GM18519 (cell line): ENCODE results near the gene EPYC.
A peak's percentile ranks its signal among the peaks of the same experiment; 100 is the strongest.

Experiments
- ATAC-seq: cut with Tn5 transposase; IDR thresholded peaks from one replicate; pipeline ENCODE4 v1.9.1; 2021; ENCODE audit warnings: mild to moderate bottlenecking, moderate library complexity; ENCODE audit not compliant: unreplicated experiment, low FRiP score

The EPYC gene, protein sequence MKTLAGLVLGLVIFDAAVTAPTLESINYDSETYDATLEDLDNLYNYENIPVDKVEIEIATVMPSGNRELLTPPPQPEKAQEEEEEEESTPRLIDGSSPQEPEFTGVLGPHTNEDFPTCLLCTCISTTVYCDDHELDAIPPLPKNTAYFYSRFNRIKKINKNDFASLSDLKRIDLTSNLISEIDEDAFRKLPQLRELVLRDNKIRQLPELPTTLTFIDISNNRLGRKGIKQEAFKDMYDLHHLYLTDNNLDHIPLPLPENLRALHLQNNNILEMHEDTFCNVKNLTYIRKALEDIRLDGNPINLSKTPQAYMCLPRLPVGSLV

DNA sequence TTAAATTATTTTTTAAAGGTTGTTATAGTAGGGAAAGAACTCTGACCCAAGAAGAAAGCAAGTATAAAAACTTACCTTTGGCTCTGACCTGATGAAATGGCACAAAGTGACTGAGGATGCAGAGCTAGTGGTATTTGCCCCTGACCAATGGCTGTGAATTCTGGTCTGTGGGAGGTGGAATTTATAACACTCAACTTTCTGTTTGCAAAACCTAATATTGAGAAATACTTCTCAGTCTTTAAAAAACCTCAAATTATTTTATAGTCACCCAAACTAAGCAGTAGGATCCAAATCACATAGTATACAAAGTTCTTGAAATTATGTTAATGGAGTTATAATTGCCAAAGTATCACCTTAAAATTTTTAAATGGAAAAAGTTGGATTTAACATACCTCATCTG is at the start of gene EPYC:
EPYC (minus strand) TSS at position 101 of the 400 bp plus-strand sequence. CDS start 2,407 bp downstream, outside the sequence.
- ATAC-seq: no peak

DNA sequence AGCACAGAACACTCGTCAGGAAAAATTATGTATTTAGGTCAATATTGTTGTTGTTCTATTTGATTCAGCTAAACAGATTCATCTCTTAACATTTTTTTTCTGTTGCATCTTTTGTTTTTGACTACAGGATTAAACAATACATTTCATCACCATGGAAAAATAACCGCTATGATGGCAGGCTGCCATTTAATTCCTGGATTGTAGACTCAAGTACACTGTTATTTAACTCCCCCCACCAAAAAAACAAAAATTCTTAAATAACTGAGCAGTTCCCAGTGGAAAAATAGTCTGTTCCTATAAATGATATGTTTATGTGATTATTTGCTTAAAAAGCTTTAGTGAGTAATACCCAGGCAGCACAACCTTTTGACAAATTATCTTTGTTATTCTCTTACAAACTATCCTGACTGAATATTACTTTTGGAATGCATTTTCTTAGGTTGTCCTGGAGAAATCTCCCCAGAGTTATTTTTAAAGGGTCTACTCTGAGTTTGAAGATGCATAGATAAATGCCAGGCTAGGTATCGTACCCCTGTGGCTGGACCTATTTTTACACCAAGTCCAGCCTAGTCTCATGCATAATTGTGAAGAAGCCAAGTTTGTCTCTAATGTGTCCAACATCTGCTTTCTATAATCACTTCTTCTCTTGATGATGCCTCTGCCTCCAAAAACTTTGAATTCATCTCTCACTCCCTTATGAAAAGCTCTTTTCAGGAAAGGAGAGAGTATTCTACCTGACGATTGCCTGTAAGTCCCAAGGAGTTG is 49.4 kb upstream of the EPYC start:
- ATAC-seq: no peak

DNA sequence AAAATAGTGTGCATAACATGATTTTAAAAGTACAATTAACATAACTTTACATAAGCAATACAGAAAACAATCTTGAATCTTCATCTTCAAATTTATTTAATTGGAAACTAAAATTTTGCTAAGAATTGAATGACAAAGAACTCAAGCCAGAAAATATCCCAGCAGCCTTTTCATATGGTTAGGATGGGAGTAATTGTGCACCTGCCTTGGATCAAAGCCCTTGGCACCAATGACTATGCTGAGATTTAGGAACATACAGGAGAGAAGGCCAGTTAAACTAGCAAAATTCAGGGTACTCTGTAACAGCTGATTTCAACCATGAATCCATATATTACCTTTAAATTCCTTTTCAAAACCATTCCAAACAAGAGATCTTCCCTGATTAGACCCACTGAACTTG is 47.3 kb upstream of the EPYC start:
- ATAC-seq: no peak

DNA sequence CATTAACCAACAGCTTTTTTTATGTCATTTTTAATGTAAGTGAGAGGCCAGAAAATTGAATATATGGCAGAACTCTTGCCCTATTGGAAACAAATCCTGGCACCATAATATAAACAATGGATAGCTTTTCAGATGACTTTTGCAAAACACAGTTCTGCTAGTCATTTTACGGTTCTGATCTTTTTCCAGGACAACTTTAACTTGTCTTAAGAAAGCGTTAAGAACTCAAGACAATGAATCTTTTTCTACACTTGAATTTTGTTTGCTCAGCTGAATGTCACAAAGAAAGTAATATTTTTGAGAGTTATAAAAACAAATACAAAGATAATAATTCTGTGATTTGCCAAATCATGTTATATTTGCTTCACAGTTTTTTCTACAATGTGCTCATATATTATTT is 39.8 kb upstream of the EPYC start:
- no peak for ATAC-seq

DNA sequence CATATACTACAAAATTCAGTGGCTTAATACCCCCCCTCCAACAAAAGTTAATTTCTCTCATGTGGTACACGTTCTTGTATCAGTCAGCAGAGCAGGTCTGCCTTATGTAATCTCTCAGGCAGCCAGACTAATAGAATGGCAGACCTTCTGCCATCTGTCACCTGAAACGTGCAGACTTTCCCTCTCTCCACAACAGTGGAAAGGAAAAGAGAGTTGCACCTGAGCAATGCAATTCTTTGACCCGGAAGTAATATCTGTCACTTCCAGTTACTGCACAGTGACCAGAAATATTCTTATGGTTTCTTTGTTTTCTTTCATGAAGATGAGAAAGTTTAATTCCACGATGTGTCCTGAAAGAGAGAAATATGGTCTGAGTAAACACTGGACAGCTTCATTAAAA is 38.6 kb upstream of the EPYC start:
- no peak for ATAC-seq

DNA sequence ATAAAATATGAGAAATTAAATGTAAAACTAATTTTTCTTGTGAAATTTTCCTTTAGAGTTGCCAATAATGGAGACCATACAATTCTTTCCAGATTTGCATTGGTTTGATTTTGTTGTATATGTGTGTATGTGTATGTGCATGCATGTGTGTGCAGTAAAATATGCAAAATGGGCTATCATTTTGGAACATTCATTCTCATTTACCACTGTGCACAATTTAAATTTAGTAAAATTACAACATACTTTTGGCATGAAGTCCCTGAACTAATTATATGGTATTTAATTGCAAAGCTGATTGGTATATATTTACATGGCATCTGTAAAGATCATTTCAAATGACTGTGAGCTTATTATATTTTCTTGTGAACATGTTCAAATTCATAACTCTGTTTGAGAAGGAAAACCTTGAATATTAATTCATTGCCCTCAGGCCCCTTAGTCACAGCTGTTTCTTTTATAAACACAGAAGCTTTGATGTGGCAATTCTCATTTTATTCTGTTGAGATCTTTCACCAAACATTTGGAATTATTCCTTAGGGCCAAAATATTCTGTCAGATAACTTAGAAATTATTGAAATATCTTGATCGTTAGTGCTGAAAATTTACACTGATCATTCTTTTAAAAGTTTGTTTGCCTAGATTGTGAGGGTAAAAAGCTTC is 35.5 kb upstream of the EPYC start:
- no peak for ATAC-seq

DNA sequence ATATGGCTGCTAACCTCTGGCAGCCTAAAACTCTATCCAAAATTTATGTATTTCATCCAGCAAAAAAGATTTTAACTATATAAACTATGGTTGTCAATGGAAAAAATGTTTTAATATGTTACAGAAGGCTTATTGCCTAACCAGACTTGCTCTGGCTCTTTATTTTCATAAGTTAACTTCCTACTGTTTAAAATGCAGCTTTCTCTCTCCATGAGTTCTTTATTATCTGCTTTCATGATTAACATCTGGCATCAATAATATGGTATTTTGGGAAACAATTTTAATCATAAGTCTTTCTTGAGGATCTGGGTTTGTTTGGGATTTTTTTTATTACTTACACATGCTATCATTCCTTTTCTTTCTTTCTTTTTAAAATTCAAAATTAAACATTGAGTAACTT is 32.5 kb upstream of the EPYC start:
- no peak for ATAC-seq

DNA sequence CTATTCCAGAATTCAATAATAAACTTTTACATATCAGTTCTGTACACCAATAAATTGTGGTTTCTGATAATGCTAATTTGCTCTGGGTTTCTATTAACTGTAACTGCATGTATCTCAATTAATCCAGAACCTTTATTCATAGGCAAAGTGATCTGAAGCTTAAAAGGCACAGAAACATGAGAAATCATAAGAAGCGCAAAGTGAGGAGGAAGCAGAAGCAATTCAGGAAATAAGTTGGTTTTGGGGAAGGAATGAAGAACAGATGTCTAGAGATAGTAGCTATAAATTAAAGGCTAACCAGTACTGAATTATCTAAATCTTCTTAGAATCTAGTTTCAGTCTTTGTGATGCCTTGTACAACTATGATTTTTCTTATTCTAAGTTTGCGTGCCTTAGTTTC is 28.5 kb upstream of the EPYC start:
- ATAC-seq: no peak

DNA sequence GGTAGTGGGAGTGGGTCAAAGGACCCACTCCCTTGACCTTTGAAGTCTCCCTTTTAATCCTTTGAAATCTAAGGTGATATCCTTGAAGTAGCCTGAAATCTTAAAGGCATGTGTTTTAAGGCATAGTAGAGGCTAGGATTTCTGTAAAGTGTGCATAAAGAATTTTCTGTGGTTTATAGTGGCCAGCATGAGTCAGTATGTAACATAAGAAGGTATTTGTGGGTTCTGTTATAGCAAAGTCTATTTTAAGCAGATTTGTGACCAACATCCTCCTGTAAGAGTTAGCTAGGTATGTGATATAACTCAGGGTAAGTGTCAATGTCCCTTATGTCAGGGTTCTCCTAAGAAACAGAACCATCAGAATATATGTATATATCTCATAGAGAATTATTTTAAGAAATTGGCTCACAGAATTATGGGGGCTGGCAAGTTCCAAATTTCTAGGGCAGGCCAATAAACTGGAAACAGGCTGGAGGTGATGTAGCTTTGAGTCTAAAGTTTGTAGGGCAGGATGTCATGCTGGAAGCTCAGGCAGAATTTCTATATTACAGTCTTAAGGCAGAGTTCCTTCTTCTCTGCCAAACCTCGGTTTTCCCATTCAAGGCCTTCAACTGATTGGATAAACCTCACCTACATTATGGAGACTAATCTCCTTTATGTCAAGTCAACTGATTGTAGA is 18.7 kb upstream of the EPYC start:
- ATAC-seq: peak; percentile 88

DNA sequence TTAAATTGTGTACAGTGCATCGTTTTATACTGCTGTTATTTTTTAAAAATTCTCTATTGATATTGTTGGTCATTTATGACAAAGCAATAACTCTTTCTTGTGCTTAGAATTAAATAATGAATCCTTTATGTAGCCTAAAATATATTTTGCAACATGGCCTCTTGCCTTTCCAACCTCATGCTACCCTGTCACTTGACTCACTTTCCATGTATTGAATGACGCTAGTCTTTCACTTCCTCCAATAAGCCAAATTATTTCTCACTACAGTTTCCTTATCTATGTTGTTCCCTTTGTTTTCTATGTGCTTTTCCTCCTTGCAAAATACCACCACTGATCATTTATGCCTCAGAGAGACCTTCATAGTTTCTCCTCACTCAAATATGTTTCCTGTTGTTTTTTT is 16.3 kb upstream of the EPYC start:
- no peak for ATAC-seq

DNA sequence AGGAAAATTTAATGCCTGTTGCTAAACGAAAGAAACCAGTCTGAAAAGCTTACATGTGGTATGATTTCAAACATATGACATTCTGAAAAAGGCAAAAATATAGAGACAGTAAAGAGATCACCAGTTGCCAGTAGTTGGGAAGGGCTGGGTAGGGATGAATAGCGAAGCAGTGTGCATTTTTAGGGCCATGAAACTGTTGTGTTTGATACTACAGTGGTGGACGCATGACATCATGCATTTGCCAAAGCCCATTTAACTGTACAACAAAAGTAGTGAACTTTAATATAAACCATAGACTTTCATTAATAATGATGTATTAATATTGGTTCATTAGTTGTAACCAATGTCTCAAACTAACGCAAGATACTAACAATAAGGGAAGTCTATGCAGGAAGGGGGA is 14.7 kb upstream of the EPYC start:
- ATAC-seq: no peak

DNA sequence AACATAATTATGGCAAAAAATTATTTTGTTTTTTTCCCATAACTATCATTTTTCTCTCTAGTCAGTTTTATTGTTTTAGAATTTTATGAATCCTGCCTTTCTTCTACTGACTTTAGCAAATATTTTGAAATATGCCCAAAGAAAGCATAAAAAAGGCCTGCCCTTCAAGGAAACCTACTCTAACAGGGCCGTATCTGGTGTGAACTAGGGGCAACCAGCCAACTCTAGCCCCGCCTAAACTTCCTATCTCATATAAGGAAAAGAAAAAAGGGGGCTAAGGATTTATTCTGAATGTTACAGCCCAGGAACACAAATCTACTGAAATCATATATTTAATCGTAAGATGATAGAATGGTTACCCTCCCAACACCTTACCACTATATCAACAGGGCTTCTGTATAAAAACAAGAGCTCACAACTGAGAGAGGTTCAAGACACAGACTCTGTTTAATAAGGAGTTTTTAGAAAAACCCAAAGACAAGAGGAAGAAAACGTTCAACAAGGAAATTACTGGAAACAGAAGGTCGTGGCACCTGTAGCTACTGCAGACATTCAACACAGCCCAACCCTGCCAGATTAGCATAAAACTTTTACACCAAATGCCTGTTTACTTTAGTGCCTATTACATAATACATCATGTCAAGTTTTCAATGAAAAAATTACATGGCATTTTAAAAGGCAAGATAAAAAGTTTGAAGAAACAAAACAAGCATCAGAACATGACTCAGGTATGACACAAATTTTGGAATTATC is 12.9 kb upstream of the EPYC start:
- ATAC-seq: no peak

DNA sequence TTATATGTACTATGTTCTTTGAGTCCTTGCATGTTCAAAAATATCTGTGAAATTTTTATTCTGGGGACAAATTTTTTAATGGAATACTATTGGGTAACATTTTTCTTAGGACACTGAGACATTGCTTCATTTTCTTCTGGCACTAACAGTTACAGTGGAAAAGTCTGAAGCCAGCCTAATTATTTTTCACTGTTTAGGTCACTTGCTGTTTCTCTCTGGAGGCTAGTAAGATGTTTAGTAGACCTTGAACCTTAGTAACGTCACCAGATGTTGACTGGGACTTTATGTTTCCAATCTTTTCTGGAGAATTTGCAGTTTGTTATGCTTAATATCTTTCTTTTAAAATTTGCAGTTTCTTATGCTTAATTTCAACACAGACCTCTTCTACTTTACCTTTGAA is 12.3 kb upstream of the EPYC start:
- ATAC-seq: no peak

DNA sequence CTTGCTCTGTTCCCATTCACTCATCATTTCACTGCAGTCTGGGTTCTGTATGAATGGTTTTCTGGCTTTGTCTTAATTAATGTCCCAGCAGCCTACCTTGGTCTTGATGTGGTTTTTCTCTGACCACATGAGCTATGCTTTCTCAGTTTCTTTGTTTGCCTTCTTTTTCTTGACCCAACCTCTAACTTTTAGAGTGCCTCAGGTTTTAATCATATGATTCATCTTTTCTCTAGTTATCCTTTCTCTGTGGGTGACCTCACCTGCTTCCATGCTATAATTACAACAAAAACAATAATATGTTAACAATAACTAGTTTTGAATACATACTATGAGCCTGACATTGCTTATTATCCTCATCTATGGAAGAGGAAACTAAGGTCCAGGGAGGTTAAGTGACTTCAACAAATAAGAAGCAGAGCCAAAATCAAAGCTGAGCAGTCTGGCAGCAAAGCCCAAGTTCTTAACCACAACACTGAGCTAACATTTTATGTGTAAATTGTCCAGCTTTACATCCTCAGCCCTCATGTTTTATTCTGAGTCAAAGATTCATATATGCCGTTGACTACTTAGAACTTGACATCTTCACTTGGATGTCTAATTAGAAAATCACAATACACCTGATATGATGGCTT is 4.7 kb upstream of the EPYC start:
- ATAC-seq: peak; percentile 90

DNA sequence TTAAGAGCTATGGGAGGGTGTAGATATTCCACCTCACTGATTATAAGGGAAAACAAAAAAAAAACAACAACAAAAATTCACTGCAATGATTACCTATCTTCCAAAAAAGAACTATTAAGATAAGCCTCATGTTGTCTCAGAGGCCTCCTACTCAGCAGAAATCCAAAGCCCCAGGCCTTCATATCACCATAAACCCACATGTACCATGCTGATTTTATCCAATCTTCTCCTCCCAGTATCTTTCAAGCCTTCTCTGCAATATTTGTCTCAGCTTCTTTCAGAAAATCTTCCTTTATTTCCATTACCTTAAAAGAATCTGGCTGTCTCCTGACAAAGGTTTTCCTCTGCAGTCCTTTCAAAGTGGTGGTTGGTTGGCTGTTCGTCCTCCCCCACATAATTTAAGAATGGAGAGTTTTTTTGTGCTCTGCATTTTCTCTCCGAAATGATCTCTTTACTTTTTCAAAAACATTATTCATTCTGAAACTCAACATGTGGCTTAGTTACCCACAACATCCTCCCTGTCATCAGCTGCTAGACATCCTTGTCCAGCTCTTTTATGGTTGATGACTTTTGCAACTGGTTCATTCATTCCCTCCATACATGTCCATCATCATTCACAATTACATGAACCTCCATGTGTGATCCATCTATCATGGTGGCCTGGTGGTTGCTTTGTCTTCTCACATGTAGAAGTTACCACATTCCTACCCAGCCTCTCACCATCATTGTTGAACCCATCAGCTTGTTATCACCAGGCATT is 2.9 kb upstream of the EPYC start:
- peak; percentile 69 for ATAC-seq

DNA sequence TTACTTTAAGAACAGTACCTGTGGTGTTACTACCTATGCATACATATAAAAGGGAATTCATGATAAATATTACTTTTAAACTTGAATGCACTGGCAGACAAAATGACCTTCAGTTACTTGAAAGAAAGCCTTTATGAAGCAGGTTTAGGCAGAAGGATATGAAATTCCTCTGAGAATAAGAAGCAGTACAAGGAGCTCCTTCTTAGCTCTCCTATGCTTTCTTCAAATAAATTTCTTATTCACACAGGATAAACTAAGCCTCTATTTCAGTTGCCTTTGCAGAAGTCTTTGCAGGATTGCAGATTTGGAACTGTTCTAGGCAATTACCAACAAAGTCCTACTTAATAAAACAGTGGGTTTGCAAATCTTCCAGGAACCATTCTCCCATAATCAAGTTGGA is 1.0 kb downstream of the EPYC start:
- no peak for ATAC-seq

DNA sequence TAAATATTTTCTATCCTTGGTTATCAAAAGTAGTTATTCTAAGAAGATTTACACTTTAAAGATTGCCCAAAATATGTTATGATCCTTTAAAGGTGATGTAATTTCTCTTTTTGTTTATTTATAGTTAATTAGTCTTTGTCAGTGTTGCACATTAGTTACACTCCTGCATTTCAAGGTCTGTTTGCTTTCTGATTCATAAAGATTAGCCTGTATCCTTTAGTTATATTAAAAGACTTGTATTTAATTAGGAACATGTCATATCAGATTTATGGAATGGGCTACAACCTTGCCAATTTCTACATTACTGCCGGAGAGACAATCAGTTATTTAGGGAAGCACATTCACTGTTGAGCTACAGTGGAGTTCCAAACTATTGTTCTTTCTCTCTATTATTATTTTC is 3.5 kb downstream of the EPYC start:
- ATAC-seq: no peak

DNA sequence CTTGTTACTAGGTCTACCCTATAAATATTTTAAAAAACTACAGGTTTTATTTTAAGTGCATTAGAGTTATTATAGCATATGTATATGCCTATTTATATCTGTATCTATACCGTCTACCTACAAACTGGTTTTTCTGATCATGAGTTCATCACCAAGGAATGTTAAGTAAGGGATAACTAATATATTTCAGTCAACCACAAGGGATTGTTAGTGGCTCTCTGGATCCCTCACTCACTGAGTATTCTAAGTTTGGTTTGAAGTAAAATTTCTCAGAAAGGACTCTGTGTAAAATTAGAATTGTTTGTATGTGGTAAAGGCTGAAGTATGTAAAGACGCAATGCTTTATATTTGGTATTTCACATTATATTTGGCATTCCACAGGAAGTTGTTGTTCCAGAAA is 4.8 kb downstream of the EPYC start:
- no peak for ATAC-seq

DNA sequence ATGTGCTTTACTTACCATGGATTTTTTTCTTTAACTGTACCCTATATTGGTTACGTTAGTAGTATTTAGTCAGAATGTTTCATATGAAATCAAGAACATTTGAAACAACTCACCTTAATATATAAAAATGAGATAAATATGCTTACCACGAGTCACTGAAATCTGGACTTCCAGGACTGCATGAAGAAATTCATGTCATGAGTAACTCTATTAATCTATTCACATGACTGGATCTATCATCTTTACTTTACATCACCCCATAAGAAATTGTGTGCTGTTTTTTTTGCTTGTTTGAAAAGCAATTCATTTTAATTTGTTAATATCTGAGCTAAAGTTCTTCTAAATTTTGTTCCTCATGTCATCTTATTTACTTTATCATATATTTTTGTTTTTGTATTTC is 5.2 kb downstream of the EPYC start:
- ATAC-seq: no peak
